Activated CD4-positive, alpha-beta T cell treated with anti-CD3 and anti-CD28 coated beads, Interleukin-2, amount 50 U/mL, for 4 hours (primary cell): Measurements from ENCODE around the gene PLPP6.
A peak's percentile ranks its signal among the peaks of the same experiment; 100 is the strongest.

Source experiments
- DNase-seq, 2 experiments: peaks; one replicate each; pipeline ENCODE4 v3.0.0-alpha.2; 2020

PLPP6 gene

GRCh38 chr9:4662989-4663792 lies 1.1 kb downstream of the PLPP6 start:
- no peak for DNase-seq

- DNase-seq: no peak
Observed at GRCh38 chr9:4663956-4664355, 1.9 kb downstream of the PLPP6 start.

DNA sequence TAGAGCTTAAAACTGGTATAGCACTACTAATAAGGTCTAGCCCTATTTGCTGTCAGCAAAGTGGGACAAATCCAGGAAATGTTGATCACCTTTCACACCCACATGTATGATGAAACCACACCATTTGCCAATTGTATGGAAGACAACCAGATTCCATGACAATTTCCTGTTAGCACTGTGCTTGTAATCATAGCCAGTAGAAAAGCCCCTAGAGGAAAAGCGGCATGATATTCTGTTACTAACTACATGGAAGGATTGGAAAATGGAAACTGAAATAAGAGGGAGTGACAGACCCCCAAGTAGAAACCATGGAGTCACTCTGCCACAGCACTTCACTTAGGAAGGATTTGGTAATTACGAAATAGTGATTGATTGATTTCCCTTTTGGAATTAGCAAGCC lies 3.3 kb downstream of the PLPP6 start:
- DNase-seq: no peak

- DNase-seq: peak; percentile 15 to 37
Observed at GRCh38 chr9:4666042-4666699, 4.1 kb downstream of the PLPP6 start, which contains the start of gene SPATA6L. Gene SPATA6L (minus strand): TSS chr9:4666480. CDS start chr9:4666250, 230 bp downstream.

- DNase-seq: no peak
Observed at GRCh38 chr9:4667681-4668080, 5.6 kb downstream of the PLPP6 start.

DNA sequence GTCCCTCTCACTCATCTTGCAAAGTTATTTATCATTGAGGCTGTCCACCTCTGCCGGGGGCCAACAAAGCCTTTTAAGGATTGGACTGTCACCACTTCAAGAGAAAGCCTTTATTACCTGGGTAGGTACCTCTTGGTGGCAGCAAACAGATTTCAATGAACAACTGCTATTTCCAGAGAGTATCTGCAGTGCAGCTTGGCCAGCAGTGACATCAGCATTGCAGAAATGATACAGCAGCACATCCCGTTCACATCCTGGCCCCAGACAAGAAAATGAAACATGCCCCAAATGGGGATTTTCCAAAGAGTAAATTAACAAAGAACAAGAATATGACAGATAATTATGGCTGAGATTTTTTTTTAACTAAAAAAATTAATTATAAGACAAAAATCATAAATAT lies 6.5 kb downstream of the PLPP6 start:
- DNase-seq: no peak

DNA sequence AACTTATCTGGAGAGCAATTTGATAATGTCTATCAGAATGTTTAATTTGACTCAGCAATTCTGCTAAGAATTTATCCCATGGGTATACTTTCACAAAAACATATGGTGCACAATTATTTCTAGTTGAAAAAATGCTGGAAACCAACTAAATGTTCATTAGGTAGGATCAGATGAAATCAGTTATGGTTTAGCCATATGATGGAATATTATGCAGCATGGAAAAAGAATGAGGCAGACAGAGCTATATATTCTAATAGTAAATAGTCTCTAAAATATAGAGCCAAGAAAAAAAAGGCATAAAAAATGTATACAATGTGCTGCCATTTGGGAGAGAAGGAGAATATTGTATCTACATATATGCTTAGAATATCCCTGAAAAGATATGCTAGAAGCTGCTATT lies 7.8 kb downstream of the PLPP6 start:
- no peak for DNase-seq

GRCh38 chr9:4670591-4670990 lies 8.5 kb downstream of the PLPP6 start:
- no peak for DNase-seq

GRCh38 chr9:4671737-4672136 lies 9.6 kb downstream of the PLPP6 start:
- no peak for DNase-seq

DNA sequence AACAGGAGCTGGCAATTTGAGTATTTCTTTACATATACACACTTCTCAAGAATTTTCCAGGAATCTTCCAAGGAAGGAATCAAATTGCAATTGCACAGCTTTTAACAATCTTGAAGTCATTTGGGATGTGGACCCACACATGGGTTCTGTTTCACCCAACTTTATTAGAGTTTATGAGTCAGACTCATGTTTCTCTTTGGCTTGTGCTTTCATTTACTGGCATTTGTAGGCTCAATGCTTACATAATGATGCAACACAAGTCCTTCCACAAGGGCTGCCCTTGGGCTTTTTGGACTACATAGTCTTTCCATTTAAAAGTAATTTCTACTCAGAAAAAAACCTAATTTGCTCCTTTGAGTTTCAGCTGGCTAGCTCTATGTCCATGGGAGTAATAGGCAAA lies 12.7 kb downstream of the PLPP6 start:
- no peak for DNase-seq

DNA sequence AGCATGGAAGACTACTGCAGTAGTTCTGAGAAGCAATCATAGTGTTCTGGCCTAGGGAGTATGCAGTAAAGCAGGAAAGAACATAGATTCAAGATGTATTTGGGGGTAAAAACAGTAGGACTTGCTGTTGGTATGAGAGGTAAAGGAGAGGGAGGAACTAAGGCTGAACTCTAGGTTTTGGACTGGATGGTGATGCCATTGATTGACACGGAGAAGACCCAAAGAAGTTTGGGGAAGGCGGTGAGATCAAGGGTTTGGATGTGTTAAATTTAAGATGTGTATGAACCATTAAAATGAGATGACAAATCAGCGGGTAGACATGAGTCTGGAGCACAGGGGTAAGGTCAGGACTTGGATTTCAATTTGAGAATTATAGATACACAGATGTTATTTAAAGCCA lies 15.3 kb downstream of the PLPP6 start:
- DNase-seq: no peak

DNA sequence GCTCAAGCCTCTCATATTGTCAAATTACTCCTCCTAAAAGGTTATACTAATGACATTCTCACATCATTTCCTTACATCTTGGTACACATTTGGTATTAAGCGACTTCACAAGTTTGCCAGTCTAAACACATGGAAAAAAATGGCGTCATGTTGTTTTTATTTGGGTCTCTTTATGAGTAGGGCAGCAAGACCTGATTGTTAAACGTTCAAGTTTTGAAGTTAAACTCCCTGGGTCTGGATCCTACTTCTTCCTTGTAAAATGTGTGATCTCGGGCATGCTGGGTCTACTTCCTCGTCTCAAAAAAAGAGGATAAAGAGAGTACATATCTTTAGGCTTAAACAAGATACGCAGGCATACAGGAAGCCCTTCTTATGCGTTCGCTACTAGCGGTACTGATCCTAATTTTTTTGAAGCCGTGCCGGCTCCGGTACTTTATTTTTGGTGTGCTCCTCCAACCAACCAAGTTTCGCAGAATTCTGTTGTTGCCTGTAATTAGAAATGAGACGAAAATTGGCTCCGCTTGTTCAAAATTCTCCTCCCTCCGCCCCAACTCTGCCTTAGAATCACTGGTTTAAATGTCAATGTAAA lies 16.7 kb downstream of the PLPP6 start:
- no peak for DNase-seq

GRCh38 chr9:4679268-4680172 lies 17.4 kb downstream of the PLPP6 start, which contains the start of gene CDC37L1:
Gene CDC37L1 (plus strand): TSS chr9:4679569. CDS start chr9:4679768, 199 bp downstream.
- peak; percentile 99 for DNase-seq

- DNase-seq: no peak
Observed at GRCh38 chr9:4680173-4680525, 18.1 kb downstream of the PLPP6 start.

- no peak for DNase-seq
Observed at GRCh38 chr9:4680750-4681149, 18.7 kb downstream of the PLPP6 start.

- no peak for DNase-seq
Observed at GRCh38 chr9:4684820-4685219, 22.7 kb downstream of the PLPP6 start.

- DNase-seq: no peak
Observed at GRCh38 chr9:4686112-4686511, 24.0 kb downstream of the PLPP6 start.

DNA sequence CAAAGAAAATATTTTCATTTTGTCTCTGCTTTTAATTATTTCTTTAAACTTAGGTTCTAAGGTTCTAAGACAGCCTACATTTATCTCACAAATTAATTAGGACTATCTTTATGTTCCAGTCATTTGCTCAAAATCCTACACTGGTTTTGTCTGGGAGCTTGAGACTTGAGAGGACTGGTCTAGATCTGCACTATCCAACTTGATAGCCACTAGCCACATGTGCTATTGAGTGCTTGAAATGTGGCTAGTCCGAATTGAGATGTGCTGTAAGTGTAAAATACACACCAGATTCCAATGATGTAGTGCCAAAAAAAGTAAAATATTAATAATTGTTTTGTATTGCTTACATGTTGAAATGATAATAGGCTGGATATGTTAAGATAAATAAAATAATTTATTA lies 24.5 kb downstream of the PLPP6 start:
- DNase-seq: no peak

DNA sequence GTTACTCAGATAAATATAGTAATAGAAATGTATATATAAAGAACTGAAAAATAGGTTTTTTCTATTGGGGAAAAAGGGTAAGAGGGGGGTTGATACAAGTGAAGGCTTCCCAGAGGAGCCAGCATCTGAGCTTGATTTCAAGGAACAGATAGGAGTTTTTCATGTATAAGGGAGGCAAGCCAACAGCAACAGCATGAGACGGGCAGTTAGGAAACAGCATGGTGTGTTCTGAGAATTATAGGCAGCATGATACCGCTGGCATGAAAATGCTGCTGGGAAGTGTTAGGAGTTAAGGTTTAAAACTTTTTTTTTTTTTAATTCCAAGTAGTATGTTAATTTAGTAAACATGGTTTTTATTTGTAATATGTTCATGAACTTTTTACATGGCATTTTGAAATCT lies 26.9 kb downstream of the PLPP6 start:
- DNase-seq: no peak

DNA sequence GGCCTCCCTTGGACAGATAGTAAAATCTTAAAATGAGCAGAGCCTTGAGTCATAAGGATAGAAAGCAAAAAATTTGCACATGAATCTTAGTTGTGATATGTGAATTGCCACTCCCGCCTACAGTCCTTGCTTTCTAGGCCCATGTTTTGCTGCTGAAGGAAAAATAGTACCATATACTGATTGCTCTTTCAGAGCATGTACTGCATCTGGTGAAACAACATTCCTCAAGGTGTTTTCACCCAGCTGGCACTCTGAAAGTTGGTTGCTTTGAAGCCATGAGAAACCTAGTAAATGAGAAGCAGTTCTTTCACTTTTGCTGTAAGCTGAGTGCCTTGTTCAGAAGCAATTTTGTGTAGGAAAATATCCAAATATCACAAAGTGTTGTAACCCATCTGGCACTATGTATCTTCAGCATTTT lies 27.6 kb downstream of the PLPP6 start:
- DNase-seq: no peak

- no peak for DNase-seq
Observed at GRCh38 chr9:4690144-4690543, 28.1 kb downstream of the PLPP6 start.

GRCh38 chr9:4691795-4692194 lies 29.7 kb downstream of the PLPP6 start:
- no peak for DNase-seq

DNA sequence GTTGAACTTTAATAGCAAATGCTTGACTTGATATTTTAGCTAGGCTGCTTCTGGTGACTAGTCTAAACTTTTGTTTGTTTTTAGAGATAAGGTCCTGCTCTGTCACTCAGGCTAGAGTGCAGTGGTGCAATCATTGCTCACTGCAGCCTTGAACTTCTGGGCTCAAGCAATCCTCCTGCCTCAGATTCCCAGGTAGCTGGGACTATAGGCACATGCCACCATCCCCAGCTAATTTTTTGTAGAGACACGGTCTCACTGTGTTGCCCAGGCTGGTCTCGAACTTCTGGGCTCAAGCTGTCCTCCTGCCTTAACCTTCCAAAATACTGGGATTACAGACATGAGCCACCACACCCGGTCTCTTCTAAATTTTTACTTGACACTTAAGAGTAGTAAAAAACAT lies 38.0 kb downstream of the PLPP6 start:
- DNase-seq: no peak
